Measurements from ENCODE around the gene DDX52.
"Not testable (repeated sequence)": the region's sequence is repeated elsewhere in the genome, so short reads cannot be mapped to it uniquely, and the experiment has no call there.

The DDX52 gene

DNA sequence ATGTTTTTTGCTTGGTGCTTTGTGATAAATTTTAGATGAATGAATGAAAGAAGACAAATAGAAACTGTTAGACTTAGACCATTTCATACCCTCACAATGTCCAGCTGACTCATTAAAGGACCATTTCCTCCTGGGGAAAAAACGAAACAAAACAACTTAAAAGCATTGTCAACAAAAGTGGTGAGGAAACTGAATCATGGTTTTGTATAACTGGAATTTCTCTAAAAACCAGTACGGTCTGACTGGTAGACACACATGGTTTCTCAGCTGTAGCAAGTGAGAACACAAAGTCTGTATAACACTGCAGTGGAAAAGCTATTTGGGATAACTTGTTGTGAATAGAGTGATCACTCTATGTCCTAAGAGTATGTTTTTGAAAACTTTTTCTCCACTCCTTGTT is 5.3 kb upstream of the DDX52 start:
- no peak for DNase-seq

DNA sequence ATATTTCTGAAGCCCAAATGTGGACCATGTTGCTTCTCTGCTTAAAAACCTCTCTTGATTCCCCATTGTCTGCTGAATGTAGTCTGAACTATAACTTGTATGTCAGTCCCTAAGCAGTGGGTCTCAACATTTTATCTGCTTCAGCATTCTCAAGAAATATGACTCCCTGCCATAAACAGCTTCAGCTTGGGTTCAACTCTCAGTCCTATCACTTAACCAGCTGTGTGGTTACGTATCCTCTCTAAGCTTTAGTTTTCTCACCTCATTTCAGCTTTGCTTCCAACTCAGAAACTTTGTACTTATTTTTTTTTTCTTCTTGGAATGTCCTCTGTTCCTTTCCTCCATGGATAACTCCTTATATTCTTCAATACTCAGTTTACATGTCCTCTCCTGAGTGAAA is 4.6 kb upstream of the DDX52 start:
- DNase-seq: no peak

DNA sequence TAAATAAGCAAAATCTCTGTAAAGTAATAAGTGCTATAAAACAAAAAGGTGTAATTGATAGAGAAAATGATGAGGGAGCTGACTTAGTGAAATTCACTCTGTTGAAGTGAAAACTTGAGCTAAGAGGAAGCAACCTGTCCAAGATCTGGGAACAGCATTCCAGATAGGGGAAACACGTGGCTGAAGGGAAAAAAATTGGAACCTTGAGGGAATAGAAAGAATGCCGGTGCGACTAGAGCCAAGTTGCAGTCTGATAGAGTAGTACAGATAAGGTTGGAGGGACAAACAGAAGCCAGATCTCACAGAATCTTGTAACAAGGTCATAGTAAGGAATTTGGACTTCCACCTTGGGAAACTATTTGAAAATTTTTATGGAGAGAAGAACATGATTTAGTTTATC is 623 bp upstream of the DDX52 start:
- no peak for DNase-seq

DNA sequence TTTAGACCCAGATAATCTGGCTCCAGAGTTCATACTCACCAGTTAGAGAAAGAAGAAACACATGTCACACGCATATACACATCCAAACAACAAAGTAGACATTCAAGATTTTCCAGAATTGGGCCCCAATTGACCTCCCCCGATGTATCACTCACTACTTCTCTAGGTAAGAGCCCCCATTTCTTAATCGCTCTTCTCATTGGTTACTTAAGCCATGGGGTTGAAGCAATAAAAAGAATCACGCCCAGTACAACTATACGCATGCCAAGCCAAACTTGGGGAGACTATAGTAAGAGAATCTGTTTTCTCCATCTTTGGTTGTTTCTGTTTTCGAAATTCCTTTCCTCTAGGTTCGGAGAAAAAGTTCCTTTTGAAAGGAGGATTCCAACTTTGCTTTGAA is 565 bp downstream of the DDX52 start:
- no peak for DNase-seq

DNA sequence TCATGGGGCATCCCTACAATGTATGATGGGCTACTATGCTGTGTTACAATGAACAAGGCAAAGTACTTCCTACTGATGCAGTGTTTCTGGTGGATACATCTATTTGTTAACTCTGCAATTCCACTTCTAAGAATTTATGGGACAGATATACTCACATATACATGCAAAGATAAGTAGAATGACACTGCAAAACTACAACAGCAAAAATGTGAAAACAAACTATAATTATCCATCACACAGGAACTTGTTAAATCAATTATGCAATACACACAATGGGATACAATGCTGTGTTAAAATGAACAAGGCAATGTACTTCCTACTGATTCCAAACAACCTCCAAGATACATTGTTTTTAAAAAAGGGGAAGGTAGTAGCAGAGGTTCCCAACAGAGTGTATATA is 3.2 kb downstream of the DDX52 start:
- no peak for DNase-seq

DNA sequence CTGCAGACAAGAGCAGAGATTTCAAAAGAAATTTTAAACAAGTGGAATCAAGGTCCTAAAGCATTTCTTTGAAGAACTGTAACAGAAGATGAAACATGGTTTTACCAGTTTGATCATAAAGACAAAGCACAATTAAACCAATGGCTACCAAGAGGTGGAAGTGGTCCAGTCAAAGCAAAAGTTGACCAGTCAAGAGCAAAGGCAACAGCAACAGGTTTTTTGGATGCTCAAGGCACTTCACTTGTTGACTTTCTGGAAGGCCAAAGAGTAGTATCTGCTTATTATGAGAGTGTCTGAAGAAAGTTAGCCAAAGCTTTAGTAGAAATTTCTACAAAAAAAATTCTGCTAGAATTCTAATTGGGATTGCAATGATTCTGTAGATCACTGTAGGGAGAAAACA is 5.3 kb downstream of the DDX52 start:
- no peak for DNase-seq

DNA sequence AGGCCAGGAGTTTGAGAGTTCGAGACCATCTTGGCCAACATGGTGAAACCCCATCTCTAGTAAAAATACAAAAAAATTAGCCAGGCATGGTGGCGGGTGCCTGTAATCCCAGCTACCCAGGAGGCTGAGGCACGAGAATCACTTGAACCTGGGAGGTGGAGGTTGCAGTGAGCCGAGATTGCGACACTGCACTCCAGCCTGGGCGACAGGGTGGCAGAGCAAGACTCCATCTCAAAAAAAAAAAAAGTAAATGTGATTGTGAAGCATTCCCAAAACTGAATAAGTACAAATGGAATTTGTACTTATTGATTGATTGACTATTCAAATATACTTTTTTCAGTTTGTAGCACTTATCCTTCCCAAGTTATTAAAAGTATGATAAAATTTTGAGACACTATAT is 26.8 kb downstream of the DDX52 start:
- not testable (repeated sequence) for DNase-seq

DNA sequence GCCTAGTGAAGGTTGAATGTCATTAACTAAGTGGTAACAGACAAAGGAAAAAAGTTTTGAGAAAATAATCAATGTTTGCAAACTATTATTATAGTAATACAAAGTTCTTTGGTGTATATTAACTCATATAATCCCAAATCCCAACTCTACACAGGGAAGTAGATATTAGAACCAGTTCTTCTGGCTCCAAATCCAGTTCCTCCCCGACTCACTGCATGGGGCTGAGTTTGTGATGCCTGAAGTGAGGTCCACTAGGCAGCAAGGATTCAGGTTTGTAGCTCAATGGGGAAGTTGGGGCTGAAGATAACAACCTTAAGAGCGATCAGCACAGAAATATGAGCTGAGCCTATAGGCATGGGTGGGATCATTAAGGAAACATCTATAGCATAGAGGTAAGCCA is 28.4 kb downstream of the DDX52 start:
- no peak for DNase-seq

DNA sequence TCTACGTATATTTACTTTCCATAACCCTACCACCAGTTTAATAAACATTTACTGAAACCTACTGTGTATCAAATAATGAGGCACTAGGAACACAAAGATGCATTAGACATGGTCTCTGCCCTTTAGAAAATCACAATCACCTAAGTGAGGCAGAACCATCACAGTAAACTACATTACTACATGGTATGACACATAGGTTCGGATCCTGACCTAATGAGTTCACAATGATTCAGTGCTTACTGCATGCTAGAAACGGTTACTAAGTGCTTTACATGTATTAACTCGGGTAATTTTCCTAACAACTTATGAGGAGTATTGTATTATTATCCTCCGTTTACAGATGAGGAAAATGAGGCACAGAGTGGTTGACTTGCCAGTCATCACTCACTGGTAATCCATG is 28.9 kb downstream of the DDX52 start:
- no peak for DNase-seq

DNA sequence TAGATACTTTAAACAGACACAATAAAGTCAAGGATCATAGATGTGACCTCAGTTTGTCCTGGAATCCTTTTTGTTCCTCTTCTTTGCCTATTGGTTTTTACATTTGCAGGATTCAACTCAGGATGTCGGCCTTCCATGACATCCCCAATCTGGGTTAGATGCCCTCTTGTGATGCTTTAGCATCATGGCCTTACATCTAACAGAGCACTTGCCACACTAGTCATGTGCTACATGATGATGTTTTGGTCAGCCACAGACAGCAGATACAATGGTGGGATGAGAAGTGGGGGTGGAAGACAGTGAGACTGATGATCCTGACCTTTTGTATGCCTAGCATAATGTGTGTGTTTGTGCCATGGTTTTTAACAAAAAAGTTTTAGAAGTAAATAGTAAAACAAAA is 32.3 kb downstream of the DDX52 start:
- DNase-seq: no peak

DNA sequence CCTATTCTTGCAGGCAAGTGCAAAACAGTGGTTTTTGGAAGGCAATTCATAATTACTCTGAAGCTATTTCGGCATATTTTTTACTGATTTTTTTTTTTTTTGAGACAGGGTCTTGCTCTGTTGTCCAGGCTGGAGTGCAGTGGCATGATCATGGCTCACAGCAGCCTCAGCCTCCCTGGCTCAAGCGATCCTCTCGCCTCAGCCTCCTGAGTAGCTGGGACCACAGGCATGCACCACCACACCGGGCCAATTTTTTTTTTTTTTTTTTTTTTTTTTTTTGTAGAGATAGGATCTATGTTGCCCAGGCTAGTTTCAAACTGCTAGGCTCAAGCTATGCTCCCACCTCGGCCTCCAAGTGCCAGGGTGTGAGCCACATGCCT is 33.2 kb downstream of the DDX52 start:
- DNase-seq: not testable (repeated sequence)

DNA sequence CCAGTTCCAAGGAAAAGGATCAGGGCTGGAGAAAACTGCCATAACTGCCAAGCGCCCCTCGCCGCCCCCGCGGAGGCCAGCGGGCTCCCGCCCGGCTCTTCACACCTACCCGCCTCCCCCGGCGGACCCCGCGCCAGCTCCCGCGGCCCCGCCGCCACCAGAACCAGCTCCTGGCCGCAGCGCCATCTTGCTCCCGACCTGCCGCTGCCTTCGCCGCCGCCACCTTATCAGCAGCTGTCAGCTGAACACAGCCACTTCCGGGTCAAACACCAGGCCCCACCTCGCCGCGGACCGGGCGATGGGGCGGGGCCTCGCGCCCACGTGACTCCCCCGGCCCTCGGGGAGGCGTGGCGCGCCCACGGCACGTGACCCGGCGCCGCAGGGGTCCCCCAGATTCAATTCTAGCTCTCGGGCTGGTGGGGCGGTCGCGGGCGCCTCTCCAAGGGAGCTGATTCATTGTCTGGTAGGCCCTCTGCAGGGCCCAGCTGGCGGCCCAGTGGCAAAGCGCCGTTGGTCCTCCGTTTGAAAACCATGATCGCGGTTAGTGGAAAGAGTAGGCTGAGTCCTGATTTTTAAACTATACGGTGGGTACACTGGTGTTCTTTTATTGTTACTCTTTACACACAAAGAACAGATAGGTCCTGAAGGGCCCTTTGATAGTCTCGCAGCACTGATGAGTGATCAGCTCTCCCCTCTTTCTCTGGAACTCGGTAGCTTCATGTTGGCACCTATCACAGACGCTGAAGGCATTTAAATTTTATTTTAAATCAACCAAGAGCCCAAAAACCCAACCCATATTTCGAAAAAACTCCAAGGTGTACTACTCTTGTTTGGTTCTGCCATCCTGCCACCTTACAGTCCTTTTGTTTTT is 33.8 kb downstream of the DDX52 start, which contains the start of gene SYNRG:
Gene SYNRG, minus strand, starts transcription at position 249 of the 871 bp plus-strand sequence. Its CDS starts 63 bp downstream, at position 186.
- DNase-seq: peak; percentile 89 to 91

DNA sequence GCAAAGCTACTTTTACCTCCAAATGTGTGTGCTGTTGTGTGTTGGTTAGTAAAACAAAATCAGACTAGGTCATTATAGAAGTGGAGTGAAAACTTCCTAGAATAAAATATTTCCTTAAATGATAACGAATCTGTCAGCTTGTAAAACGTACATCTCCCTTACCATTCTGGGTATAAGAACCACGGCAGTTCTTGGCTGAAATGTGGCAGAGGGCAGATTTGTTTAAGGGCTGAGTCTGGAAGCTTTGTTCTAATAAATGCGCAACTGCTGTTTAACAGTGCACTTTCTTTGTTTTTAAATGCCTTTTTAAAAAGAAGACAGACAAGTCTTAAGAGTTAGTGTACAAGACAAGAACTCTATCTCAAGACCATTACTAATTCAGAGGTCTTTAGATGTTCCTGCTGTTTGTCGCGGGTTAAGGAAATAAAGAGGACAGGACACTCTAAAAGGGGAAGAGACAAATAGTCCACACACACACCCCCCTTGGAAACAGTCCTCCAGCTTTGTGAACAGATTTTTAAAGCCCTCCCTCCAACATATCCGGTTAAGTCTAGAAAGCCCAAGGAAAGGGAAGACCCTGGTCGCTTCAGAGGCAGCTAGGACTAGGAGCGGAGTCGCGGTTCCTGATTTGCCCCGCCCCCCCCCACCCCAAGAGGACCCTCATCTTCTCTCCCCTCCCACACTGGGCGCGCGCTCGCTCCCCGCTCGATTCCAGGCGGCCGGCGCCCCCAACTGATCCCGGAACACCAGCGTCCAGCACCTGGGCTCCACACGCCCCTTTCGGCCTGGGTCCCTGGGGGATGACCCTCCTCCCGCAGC is 34.7 kb downstream of the DDX52 start:
- DNase-seq: no peak

DNA sequence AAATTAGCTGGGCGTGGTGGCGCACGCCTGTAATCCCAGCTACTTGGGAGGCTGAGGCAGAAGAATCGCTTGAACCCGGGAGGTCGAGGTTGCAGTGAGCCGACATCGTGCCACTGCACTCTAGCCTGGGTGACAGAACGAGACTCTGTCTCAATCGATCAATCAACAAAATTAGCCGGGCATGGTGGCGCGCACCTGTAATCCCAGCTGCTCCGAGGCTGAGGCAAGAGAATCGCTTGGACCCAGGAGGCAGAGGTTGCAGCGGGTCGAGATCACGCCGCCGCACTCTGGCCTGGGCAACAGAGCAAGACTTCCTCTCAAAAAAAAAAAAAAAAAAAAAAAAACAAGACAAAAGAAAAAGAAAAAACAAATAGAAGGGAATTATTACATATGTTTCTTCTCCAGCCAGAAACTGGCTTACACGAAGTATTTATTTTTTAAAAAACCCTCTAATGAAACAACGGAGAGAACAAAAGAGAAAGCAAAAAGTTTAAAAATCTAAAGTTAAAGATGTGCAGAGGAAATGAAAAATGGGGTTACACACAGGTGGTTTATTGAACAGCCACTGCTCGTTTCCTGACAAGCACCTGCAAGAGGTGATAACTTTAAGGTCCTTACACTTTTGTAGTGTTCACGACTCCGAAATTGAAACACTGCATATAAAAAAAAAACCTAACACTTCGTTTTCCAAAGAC is 35.5 kb downstream of the DDX52 start:
- peak; percentile 21 to 23 for DNase-seq

DNA sequence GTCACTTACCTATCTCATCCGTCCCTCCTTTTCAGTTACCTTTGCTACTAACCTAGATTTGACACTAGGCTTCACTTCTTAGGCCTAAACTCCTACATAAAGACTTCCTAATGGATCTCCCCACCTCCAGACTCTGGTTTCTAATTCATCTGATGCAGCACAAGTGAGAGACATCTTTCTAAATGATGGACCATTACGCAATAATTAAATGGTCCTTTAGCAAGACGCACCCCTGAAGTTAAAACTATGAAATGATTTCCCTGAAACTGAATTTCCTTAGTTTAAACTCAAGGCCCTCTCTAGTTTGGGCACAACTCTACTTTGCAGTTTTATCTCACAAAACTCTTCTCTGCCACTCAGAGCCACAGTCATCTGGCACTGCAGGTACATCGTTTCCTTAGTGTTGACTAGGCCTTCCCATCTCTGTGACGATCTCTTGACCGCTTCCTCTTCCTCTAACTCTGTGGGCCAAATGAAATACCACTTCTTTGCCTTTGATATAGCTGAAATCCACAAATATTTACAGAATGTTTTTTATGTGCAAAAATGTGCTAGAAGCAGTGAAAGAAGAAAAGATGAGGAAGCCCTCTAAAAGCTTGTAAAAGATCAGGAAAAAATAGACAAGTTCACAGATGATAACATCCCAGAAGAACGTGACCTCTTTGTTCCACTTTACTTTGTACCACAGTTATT is 37.3 kb downstream of the DDX52 start:
- DNase-seq: peak in 1 of 2 experiments; percentile 47

DNA sequence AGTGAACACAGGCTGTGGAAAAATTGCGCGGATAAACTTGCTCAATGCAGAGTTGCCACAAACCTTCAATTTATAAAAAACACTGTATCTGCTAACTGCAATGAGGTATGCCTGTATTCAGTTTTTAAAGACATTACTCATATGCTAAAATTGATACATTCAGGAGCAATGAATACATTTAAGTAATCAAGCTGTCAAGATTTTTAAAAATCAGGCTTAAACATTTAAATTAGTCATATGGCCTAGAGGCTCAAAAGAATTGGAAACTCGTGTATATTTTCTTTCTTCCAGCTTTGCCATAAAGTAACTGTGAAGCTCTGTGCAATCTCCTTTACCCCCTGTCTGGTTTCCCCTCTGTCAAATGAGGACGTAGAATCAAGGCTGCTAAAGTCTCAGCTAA is 38.2 kb downstream of the DDX52 start:
- no peak for DNase-seq

DNA sequence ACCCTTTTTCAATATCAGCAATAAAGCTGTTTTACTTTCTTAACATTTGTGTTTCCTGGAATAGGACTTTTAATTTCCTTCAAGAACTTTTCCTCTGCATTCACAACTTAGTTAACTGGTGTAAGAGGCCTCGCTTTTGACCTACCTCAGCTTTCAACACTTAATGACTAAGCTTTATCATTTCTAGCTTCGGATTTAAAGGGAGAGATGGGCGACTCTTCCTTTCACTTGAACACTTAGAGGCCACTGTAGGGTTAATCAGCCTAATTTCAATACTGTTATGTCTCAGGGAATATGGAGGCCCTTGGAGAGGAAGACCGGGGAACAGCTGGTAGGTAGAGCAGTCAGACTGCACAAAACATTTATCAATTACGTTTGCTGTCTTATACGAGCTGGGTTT is 38.7 kb downstream of the DDX52 start:
- peak in 1 of 2 experiments; percentile 13 for DNase-seq

DNA sequence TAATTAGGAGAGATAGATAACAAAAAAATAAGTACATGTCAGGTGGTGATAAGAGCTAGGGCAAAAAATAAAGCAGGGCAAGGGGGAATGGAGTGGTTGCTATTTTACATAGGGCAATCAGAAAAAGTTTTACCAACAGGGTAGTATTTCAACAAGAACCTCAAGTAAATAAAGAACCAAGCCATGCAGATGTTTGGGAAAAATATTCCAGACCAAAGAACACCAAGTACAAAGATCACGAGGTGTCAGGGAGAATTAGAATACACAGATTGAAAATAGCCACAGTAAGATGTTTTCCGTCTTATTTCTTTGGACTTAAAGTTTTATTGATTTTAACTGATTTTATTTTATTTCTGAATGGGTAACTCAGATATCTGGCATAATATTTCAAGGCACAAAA is 45.1 kb downstream of the DDX52 start:
- DNase-seq: no peak

DNA sequence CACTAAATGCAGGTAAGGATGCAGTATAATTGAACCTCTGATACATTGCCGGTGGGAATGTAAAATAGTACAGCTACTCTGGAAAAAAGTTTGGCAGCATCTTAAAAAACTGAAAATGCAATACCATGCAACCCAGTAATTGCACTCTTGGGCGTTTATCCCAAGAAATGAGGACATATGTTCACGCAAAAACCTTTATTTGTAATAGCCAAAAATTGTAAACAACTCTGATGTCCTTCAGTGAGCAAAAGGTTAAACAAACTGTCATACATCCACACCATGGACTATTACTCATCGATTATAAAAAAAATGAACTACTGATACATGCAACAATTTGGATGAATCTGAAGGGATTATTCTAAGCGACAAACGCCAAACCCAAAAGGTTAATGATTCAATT is 51.0 kb downstream of the DDX52 start:
- DNase-seq: no peak

DNA sequence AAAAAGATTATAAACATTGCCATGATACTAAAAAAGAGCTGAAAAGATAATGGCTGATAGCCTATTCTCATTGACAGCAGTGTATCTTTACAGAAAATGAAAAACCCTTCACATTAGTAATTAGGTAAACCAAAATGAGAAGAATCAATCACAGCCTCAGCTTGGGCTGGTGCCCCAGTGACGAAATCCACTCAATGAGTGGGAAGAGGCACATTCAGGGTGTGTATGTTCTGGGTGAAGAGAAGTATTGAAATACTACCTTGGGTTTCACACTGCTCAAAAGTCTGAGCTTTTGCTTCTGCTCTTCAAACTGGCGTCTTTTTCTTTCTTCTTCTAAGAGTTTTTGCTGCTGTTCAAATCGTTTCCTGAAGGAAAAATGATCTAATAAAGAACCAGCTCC is 58.2 kb downstream of the DDX52 start:
- DNase-seq: no peak

DNA sequence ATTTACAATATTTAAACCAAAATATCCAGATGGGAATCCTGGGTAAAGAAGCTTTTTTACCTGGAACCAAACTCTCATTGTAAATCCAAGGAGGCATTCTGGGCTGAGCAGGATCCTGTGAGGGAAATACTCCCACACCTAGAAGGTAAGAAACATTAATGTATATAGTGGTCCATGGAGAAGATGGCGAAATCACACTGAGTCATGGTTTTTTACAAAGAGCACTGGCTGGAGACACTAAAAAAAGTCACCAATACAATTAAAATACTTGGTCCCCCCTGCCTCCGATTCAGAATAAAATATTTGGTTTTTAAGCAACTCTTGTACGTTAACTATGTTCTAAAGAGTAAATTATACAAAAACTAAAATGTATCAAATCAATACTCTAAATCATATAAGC is 67.0 kb downstream of the DDX52 start:
- no peak for DNase-seq

DNA sequence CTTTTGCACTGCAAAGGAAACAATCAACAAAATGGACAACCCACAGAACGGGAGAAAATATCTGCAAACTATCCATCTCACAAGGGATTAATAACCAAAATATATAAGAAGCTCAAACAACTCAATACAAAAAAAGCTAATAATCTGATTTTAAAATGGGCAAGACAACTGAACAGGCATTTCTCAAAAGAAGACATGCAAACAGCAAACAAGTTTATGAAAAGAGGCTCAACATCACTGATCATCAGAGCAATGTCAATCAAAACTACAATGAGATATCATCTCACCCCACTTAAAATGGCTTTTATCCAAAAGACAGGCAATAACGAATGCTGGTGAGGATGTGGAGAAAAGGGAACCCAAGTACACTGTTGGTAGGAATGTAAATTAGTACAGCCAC is 68.8 kb downstream of the DDX52 start:
- no peak for DNase-seq

DNA sequence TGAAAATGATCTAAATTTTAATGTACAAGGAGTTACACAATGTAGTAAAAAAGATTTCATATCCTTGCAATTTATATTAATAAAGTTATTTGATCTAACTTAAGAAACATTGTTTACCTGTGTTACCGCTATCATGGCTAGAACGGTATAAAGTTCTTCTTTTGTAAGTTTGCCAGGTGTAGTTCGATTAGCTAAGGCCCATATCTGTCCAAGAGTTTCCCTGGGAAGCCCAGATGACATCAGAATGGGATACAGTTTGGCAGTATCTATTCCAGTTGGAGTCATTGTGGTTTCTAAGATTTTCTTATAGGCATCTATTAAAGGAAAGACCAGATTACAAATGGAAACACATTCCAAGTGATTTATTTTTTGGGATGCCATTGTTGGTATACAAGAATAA is 71.6 kb downstream of the DDX52 start:
- DNase-seq: no peak

Measured in activated CD4-positive, alpha-beta T cell treated with anti-CD3 and anti-CD28 coated beads, Interleukin-2, amount 50 U/mL, for 48 hours (primary cell).